WTC11 (cell line): Measurements from ENCODE around the gene FABP1. TPM values are rescaled to one million over a fixed set of nuclear protein-coding genes. Genes with fewer than 3 reads are reported as not detected.

Experiments used
- ATAC-seq: fragments of 200-7000 bp; cut with Tn5 transposase; 2 replicates; pipeline ENCODE4 v1.10.0; 2021; ENCODE audit warnings: mild to moderate bottlenecking, moderate library complexity
- CTCF ChIA-PET: fragments of 300-600 bp; sonication (Branson Sonifier 250); formaldehyde crosslinking; loops from one replicate; lab custom pipeline; 2021; ENCODE audit warnings: antibody characterized with exemption; lab: Charles Lee
- POLR2A ChIA-PET: fragments of 350-600 bp; sonication (Branson Sonifier 250); formaldehyde crosslinking; loops from one replicate; lab custom pipeline; 2021; ENCODE audit warnings: antibody characterized with exemption; lab: Charles Lee
- DNase-seq: peaks from one replicate; pipeline ENCODE4 v3.0.0; 2021; ENCODE audit warnings: low spot score
- H3K27ac Mint-ChIP-seq: 2 replicates; pipeline ENCODE4 v1.8.0; 2021; ENCODE audit warnings: mixed read lengths
- H3K27me3 Mint-ChIP-seq: 2 replicates; pipeline ENCODE4 v1.8.0; 2021; ENCODE audit warnings: low read depth, mild to moderate bottlenecking, moderate library complexity, mixed read lengths
- H3K36me3 Mint-ChIP-seq: 2 replicates; pipeline ENCODE4 v1.8.0; 2021; ENCODE audit warnings: mixed read lengths
- H3K4me1 Mint-ChIP-seq: 2 replicates; pipeline ENCODE4 v1.8.0; 2022; ENCODE audit warnings: mixed read lengths
- H3K4me3 Mint-ChIP-seq: 2 replicates; pipeline ENCODE4 v1.8.0; 2021; ENCODE audit warnings: mild to moderate bottlenecking, moderate library complexity, mixed read lengths
- H3K9me3 Mint-ChIP-seq: 2 replicates; pipeline ENCODE4 v1.8.0; 2021; ENCODE audit warnings: mixed read lengths
- CREM ChIP-seq: sonication (generic); formaldehyde crosslinking; IDR thresholded peaks from 2 replicates; pipeline ENCODE4 v1.8.1; 2022; ENCODE audit warnings: mild to moderate bottlenecking, missing genetic modification reagents, moderate library complexity
- ETV6 ChIP-seq: sonication (generic); formaldehyde crosslinking; IDR thresholded peaks from 2 replicates; pipeline ENCODE4 v1.8.1; 2022; ENCODE audit warnings: mild to moderate bottlenecking, missing genetic modification reagents
- GRHL2 ChIP-seq: fragments of 250-450 bp; sonication (Bioruptor Pico); IDR thresholded peaks from 2 replicates; pipeline ENCODE4 v1.8.0; 2022; ENCODE audit warnings: mild to moderate bottlenecking, moderate library complexity; ENCODE audit not compliant: insufficient replicate concordance, severe bottlenecking
- GTF2I ChIP-seq: fragments of 250-450 bp; sonication (Bioruptor Pico); conservative IDR thresholded peaks from 2 replicates; pipeline ENCODE4 v1.4.0; 2021; ENCODE audit warnings: mild to moderate bottlenecking
- IRF1 ChIP-seq: sonication (generic); formaldehyde crosslinking; IDR thresholded peaks from 2 replicates; pipeline ENCODE4 v1.8.0; 2023; ENCODE audit warnings: missing genetic modification reagents
- IRF2 ChIP-seq: sonication (generic); formaldehyde crosslinking; IDR thresholded peaks from 2 replicates; pipeline ENCODE4 v1.8.0; 2022; ENCODE audit warnings: low read depth, missing genetic modification reagents, borderline replicate concordance
- JAZF1 ChIP-seq: fragments of 250-450 bp; sonication (Bioruptor Pico); IDR thresholded peaks from 2 replicates; pipeline ENCODE4 v1.9.0; 2021; ENCODE audit warnings: moderate library complexity, mild to moderate bottlenecking, inconsistent platforms
- MAX ChIP-seq: sonication (generic); formaldehyde crosslinking; IDR thresholded peaks from 2 replicates; pipeline ENCODE4 v1.8.0; 2022; ENCODE audit warnings: mild to moderate bottlenecking, missing genetic modification reagents
- MXD4 ChIP-seq: fragments of 250-450 bp; sonication (Bioruptor Pico); IDR thresholded peaks from 2 replicates; pipeline ENCODE4 v1.8.0; 2021; ENCODE audit warnings: mild to moderate bottlenecking, moderate library complexity, borderline replicate concordance
- MYBL2 ChIP-seq: sonication (generic); formaldehyde crosslinking; IDR thresholded peaks from 2 replicates; pipeline ENCODE4 v1.8.1; 2023; ENCODE audit warnings: mild to moderate bottlenecking, moderate library complexity, missing genetic modification reagents
- NFE2L1 ChIP-seq: sonication (generic); formaldehyde crosslinking; IDR thresholded peaks from 2 replicates; pipeline ENCODE4 v1.8.1; 2023; ENCODE audit warnings: missing genetic modification reagents
- NFYB ChIP-seq: sonication (generic); formaldehyde crosslinking; conservative IDR thresholded peaks from 2 replicates; pipeline ENCODE4 v1.8.0; 2022; ENCODE audit warnings: low read depth, missing genetic modification reagents
- USF1 ChIP-seq: sonication (generic); formaldehyde crosslinking; IDR thresholded peaks from 2 replicates; pipeline ENCODE4 v1.8.0; 2022; ENCODE audit warnings: mild to moderate bottlenecking, missing genetic modification reagents
- ZNF219 ChIP-seq: sonication (generic); formaldehyde crosslinking; IDR thresholded peaks from 2 replicates; pipeline ENCODE4 v1.8.0; 2023; ENCODE audit warnings: missing genetic modification reagents, mild to moderate bottlenecking, borderline replicate concordance
- ZNF263 ChIP-seq: sonication (generic); formaldehyde crosslinking; IDR thresholded peaks from 2 replicates; pipeline ENCODE4 v1.8.1; 2022; ENCODE audit warnings: low read depth, mild to moderate bottlenecking, moderate library complexity, missing genetic modification reagents
- total RNA-seq: library from RNA; stranded (reverse); gene quantifications from 3 replicates; pipeline ENCODE4 v1.2.3, GENCODE V29; 2021
- TF ChIP-seq, protein P1 (sequence below): sonication (generic); formaldehyde crosslinking; IDR thresholded peaks from 2 replicates; pipeline ENCODE4 v1.8.1; 2023; ENCODE audit warnings: mild to moderate bottlenecking, missing genetic modification reagents, moderate library complexity
- TF ChIP-seq, protein P2 (sequence below): sonication (generic); formaldehyde crosslinking; conservative IDR thresholded peaks from 2 replicates; pipeline ENCODE4 v1.8.1; 2022; ENCODE audit warnings: mild to moderate bottlenecking, missing genetic modification reagents
- TF ChIP-seq, protein P3 (sequence below): fragments of 250-450 bp; sonication (Bioruptor Pico); IDR thresholded peaks from 2 replicates; pipeline ENCODE4 v1.9.0; 2021; ENCODE audit warnings: mild to moderate bottlenecking
- TF ChIP-seq, protein P4 (sequence below): sonication (generic); formaldehyde crosslinking; IDR thresholded peaks from 2 replicates; pipeline ENCODE4 v1.8.0; 2022; ENCODE audit warnings: mild to moderate bottlenecking, missing genetic modification reagents
- TF ChIP-seq, protein P5 (sequence below): sonication (generic); formaldehyde crosslinking; conservative IDR thresholded peaks from 2 replicates; pipeline ENCODE4 v1.8.1; 2023; ENCODE audit warnings: mild to moderate bottlenecking, low read depth, missing genetic modification reagents, moderate library complexity

FABP1 gene
- total RNA-seq, 1 experiment from 2014 or later = 0.46 TPM

GRCh38 chr2:88172882-88173281 is 45.0 kb upstream of the FABP1 start (continued):
- TF ChIP-seq ZNF263 = no peak

DNA sequence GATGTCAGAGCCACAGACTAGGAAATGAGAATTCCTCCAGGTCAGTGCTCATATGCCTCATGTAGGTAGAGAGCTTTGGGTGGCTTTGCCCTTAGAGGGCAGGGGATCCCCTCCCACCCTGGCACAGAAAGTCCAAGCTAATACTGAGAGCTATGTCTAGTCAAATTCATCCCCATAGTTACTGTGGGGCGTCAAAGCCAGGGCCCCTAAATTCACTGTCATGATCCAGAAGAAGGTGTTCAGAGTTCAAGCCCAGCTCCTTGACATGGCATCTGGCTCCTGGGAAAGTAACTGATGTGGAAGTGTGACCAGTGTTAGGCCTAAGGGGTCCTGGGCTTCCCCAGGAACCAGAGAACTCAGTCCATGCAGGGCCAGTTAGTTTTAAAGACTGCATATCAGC is 44.1 kb upstream of the FABP1 start:
- no peak for DNase-seq
- TF ChIP-seq, protein P1, sequence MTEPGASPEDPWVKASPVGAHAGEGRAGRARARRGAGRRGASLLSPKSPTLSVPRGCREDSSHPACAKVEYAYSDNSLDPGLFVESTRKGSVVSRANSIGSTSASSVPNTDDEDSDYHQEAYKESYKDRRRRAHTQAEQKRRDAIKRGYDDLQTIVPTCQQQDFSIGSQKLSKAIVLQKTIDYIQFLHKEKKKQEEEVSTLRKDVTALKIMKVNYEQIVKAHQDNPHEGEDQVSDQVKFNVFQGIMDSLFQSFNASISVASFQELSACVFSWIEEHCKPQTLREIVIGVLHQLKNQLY = no peak
- TF ChIP-seq USF1 (CRISPR knock-in tag) (no peak), ETV6 (CRISPR knock-in tag) (no peak), GTF2I (CRISPR knock-in tag) (no peak), NFE2L1 (no peak), CREM (CRISPR knock-in tag) (no peak), MAX (CRISPR knock-in tag) (no peak), GRHL2 (no peak), IRF2 (no peak), ZNF219 (CRISPR knock-in tag) (no peak), MXD4 (CRISPR knock-in tag) (no peak), JAZF1 (no peak), MYBL2 (CRISPR knock-in tag) (no peak), IRF1 (no peak), NFYB (no peak)
- TF ChIP-seq, protein P2, sequence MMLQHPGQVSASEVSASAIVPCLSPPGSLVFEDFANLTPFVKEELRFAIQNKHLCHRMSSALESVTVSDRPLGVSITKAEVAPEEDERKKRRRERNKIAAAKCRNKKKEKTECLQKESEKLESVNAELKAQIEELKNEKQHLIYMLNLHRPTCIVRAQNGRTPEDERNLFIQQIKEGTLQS (CRISPR knock-in tag) = no peak
- TF ChIP-seq, protein P3, sequence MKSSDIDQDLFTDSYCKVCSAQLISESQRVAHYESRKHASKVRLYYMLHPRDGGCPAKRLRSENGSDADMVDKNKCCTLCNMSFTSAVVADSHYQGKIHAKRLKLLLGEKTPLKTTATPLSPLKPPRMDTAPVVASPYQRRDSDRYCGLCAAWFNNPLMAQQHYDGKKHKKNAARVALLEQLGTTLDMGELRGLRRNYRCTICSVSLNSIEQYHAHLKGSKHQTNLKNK (CRISPR knock-in tag) = no peak
- TF ChIP-seq, protein P4, sequence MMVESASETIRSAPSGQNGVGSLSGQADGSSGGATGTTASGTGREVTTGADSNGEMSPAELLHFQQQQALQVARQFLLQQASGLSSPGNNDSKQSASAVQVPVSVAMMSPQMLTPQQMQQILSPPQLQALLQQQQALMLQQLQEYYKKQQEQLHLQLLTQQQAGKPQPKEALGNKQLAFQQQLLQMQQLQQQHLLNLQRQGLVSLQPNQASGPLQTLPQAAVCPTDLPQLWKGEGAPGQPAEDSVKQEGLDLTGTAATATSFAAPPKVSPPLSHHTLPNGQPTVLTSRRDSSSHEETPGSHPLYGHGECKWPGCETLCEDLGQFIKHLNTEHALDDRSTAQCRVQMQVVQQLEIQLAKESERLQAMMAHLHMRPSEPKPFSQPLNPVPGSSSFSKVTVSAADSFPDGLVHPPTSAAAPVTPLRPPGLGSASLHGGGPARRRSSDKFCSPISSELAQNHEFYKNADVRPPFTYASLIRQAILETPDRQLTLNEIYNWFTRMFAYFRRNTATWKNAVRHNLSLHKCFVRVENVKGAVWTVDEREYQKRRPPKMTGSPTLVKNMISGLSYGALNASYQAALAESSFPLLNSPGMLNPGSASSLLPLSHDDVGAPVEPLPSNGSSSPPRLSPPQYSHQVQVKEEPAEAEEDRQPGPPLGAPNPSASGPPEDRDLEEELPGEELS (CRISPR knock-in tag) = no peak
- TF ChIP-seq, protein P5, sequence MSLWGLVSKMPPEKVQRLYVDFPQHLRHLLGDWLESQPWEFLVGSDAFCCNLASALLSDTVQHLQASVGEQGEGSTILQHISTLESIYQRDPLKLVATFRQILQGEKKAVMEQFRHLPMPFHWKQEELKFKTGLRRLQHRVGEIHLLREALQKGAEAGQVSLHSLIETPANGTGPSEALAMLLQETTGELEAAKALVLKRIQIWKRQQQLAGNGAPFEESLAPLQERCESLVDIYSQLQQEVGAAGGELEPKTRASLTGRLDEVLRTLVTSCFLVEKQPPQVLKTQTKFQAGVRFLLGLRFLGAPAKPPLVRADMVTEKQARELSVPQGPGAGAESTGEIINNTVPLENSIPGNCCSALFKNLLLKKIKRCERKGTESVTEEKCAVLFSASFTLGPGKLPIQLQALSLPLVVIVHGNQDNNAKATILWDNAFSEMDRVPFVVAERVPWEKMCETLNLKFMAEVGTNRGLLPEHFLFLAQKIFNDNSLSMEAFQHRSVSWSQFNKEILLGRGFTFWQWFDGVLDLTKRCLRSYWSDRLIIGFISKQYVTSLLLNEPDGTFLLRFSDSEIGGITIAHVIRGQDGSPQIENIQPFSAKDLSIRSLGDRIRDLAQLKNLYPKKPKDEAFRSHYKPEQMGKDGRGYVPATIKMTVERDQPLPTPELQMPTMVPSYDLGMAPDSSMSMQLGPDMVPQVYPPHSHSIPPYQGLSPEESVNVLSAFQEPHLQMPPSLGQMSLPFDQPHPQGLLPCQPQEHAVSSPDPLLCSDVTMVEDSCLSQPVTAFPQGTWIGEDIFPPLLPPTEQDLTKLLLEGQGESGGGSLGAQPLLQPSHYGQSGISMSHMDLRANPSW (CRISPR knock-in tag) = no peak
- Mint-ChIP-seq H3K4me3 (peak overlapping the region; percentile 80), H3K27ac (no peak overlapping the region), H3K36me3 (peaks cover 6% of the 10 kb centered on the region; the same call in 1 of the 2 replicates), H3K27me3 (no peaks in the 10 kb centered on the region), H3K4me1 (peaks cover 26% of the 10 kb centered on the region), H3K9me3 (peaks cover 10% of the 10 kb centered on the region; the same call in 1 of the 2 replicates)
- ATAC-seq = no peak
- POLR2A ChIA-PET = no interaction called here
- CTCF ChIA-PET = interaction anchor here (0.8 to 1.0 kb wide), 3 partner anchors 12 to 20 kb away, joined by 3 to 4 read pairs (median 4); no protein-coding TSS in a partner anchor
